GM23338 (cell line): ENCODE data around the gene RTL1. TPM values are rescaled to one million over a fixed set of nuclear protein-coding genes. Genes with fewer than 3 reads are reported as not detected.

Source experiments
- CREB1 ChIP-seq: fragments of 250-450 bp; sonication (Bioruptor Pico); IDR thresholded peaks from 2 replicates; pipeline ENCODE4 v1.5.0; 2020; ENCODE audit warnings: low read depth, mild to moderate bottlenecking, moderate library complexity
- EZH2 ChIP-seq: fragments of 200-600 bp; sonication (generic); IDR thresholded peaks from one replicate; pipeline ENCODE4 v1.8.0; 2017; ENCODE audit warnings: antibody characterized with exemption, mild to moderate bottlenecking, low read depth; ENCODE audit not compliant: unreplicated experiment
- EZH2phosphoT487 ChIP-seq: fragments of 200-600 bp; sonication (generic); IDR thresholded peaks from one replicate; pipeline ENCODE4 v1.8.1; 2018; ENCODE audit warnings: antibody characterized with exemption; ENCODE audit not compliant: unreplicated experiment
- JUNB ChIP-seq: IDR thresholded peaks from one replicate; pipeline ENCODE4 v1.6.1; 2016; ENCODE audit warnings: antibody characterized with exemption; ENCODE audit not compliant: unreplicated experiment
- NANOG ChIP-seq: IDR thresholded peaks from 2 replicates; pipeline ENCODE4 v1.6.1; 2016; ENCODE audit warnings: antibody characterized with exemption, borderline replicate concordance
- POLR2AphosphoS5 ChIP-seq: IDR thresholded peaks from 2 replicates; pipeline ENCODE4 v1.6.1; 2016; ENCODE audit warnings: antibody characterized with exemption, low read depth
- STAT1 ChIP-seq: IDR thresholded peaks from one replicate; pipeline ENCODE4 v1.6.1; 2016; ENCODE audit warnings: antibody characterized with exemption; ENCODE audit not compliant: unreplicated experiment
- ZNF114 ChIP-seq: fragments of 250-450 bp; sonication (Bioruptor Pico); IDR thresholded peaks from 2 replicates; pipeline ENCODE4 v1.5.0; 2020; ENCODE audit warnings: mild to moderate bottlenecking, moderate library complexity
- ZNF331 ChIP-seq: fragments of 250-450 bp; sonication (Bioruptor Pico); IDR thresholded peaks from 2 replicates; pipeline ENCODE4 v1.5.0; 2020; ENCODE audit warnings: low read depth, mild to moderate bottlenecking, moderate library complexity
- polyA plus RNA-seq: library from polyadenylated mRNA; unstranded; fragments of >200 nt; fragmentation: Nextera tagmentation; extraction: Ambion mirVana; gene quantifications from 2 replicates; pipeline ENCODE4 v1.2.1, GENCODE V29; 2016
- total RNA-seq: library from RNA; depleted of rRNA; stranded (reverse); fragments of >200 nt; shearing (Covaris generic); gene quantifications from 2 replicates; pipeline ENCODE4 v1.2.3, GENCODE V29; 2014
- TF ChIP-seq, protein P1 (sequence below): fragments of 250-450 bp; sonication (Bioruptor Pico); IDR thresholded peaks from 2 replicates; pipeline ENCODE4 v1.5.0; 2020; ENCODE audit warnings: mild to moderate bottlenecking, moderate library complexity
- TF ChIP-seq, protein P2 (sequence below): IDR thresholded peaks from 2 replicates; pipeline ENCODE4 v1.6.1; 2016; ENCODE audit warnings: antibody characterized with exemption
- TF ChIP-seq, protein P3 (sequence below), 2 experiments: fragments of 200-600 bp in 1 of 2; sonication (generic) in 1 of 2; conservative IDR thresholded peaks; 2 replicates each; pipeline versions ENCODE4 v1.5.1 to v1.6.1; 2016 to 2017; ENCODE audit warnings: antibody characterized with exemption in 2 of 2, low read depth in 2 of 2, mild to moderate bottlenecking in 2 of 2, moderate library complexity in 1 of 2

RTL1 gene
- total and polyA plus RNA-seq, 2 experiments from 2014 or later = not detected

DNA sequence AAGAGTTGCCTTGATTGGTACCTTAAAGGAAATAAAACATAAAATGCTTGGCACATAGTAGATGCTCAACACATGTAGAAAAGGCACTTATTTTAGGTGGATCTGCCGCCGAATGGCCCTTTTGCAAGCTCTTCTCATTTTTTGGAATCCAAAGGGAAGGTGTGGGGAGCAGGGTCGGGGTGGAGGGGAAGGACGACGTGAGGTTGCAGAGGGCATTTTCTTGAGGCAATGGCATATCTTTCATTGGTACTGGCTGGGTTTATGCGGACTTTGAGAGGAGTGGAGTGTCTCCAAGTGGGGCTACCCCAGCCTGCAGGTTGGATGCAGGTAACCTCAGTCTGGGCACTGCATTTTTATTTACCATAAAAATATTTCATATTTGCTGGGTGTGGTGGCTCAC is 8.1 kb downstream of the RTL1 start (continued):
- TF ChIP-seq, protein P1, sequence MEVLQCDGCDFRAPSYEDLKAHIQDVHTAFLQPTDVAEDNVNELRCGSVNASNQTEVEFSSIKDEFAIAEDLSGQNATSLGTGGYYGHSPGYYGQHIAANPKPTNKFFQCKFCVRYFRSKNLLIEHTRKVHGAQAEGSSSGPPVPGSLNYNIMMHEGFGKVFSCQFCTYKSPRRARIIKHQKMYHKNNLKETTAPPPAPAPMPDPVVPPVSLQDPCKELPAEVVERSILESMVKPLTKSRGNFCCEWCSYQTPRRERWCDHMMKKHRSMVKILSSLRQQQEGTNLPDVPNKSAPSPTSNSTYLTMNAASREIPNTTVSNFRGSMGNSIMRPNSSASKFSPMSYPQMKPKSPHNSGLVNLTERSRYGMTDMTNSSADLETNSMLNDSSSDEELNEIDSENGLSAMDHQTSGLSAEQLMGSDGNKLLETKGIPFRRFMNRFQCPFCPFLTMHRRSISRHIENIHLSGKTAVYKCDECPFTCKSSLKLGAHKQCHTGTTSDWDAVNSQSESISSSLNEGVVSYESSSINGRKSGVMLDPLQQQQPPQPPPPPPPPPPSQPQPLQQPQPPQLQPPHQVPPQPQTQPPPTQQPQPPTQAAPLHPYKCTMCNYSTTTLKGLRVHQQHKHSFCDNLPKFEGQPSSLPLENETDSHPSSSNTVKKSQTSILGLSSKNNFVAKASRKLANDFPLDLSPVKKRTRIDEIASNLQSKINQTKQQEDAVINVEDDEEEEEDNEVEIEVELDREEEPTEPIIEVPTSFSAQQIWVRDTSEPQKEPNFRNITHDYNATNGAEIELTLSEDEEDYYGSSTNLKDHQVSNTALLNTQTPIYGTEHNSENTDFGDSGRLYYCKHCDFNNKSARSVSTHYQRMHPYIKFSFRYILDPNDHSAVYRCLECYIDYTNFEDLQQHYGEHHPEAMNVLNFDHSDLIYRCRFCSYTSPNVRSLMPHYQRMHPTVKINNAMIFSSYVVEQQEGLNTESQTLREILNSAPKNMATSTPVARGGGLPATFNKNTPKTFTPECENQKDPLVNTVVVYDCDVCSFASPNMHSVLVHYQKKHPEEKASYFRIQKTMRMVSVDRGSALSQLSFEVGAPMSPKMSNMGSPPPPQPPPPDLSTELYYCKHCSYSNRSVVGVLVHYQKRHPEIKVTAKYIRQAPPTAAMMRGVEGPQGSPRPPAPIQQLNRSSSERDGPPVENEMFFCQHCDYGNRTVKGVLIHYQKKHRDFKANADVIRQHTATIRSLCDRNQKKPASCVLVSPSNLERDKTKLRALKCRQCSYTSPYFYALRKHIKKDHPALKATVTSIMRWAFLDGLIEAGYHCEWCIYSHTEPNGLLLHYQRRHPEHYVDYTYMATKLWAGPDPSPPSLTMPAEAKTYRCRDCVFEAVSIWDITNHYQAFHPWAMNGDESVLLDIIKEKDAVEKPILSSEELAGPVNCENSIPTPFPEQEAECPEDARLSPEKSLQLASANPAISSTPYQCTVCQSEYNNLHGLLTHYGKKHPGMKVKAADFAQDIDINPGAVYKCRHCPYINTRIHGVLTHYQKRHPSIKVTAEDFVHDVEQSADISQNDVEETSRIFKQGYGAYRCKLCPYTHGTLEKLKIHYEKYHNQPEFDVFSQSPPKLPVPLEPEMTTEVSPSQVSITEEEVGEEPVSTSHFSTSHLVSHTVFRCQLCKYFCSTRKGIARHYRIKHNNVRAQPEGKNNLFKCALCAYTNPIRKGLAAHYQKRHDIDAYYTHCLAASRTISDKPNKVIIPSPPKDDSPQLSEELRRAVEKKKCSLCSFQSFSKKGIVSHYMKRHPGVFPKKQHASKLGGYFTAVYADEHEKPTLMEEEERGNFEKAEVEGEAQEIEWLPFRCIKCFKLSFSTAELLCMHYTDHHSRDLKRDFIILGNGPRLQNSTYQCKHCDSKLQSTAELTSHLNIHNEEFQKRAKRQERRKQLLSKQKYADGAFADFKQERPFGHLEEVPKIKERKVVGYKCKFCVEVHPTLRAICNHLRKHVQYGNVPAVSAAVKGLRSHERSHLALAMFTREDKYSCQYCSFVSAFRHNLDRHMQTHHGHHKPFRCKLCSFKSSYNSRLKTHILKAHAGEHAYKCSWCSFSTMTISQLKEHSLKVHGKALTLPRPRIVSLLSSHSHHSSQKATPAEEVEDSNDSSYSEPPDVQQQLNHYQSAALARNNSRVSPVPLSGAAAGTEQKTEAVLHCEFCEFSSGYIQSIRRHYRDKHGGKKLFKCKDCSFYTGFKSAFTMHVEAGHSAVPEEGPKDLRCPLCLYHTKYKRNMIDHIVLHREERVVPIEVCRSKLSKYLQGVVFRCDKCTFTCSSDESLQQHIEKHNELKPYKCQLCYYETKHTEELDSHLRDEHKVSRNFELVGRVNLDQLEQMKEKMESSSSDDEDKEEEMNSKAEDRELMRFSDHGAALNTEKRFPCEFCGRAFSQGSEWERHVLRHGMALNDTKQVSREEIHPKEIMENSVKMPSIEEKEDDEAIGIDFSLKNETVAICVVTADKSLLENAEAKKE (CRISPR knock-in tag) = no peak
- TF ChIP-seq EZH2 (no peak), CREB1 (CRISPR knock-in tag) (no peak), JUNB (no peak), POLR2AphosphoS5 (no peak), NANOG (no peak), ZNF331 (CRISPR knock-in tag) (no peak), ZNF114 (CRISPR knock-in tag) (no peak), STAT1 (no peak), EZH2phosphoT487 (no peak)
- TF ChIP-seq, protein P2, sequence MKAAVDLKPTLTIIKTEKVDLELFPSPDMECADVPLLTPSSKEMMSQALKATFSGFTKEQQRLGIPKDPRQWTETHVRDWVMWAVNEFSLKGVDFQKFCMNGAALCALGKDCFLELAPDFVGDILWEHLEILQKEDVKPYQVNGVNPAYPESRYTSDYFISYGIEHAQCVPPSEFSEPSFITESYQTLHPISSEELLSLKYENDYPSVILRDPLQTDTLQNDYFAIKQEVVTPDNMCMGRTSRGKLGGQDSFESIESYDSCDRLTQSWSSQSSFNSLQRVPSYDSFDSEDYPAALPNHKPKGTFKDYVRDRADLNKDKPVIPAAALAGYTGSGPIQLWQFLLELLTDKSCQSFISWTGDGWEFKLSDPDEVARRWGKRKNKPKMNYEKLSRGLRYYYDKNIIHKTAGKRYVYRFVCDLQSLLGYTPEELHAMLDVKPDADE = no peak
- TF ChIP-seq, protein P3, sequence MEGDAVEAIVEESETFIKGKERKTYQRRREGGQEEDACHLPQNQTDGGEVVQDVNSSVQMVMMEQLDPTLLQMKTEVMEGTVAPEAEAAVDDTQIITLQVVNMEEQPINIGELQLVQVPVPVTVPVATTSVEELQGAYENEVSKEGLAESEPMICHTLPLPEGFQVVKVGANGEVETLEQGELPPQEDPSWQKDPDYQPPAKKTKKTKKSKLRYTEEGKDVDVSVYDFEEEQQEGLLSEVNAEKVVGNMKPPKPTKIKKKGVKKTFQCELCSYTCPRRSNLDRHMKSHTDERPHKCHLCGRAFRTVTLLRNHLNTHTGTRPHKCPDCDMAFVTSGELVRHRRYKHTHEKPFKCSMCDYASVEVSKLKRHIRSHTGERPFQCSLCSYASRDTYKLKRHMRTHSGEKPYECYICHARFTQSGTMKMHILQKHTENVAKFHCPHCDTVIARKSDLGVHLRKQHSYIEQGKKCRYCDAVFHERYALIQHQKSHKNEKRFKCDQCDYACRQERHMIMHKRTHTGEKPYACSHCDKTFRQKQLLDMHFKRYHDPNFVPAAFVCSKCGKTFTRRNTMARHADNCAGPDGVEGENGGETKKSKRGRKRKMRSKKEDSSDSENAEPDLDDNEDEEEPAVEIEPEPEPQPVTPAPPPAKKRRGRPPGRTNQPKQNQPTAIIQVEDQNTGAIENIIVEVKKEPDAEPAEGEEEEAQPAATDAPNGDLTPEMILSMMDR (conservative IDR thresholded peaks at IDR 0.05; ENCODE audit: low read depth in 2 of 2) = no peak
